Caco-2 (cell line): ENCODE results near the gene GUCY2C. TPM values are rescaled to one million over a fixed set of nuclear protein-coding genes. Genes with fewer than 3 reads are reported as not detected.

ENCODE experiments used
- BruUV-seq: library from RNA; stranded (reverse); fragments of 400-500 nt; replicated peaks from 2 replicates; lab custom pipeline; 2021; lab: Mats Ljungman, UMichigan
- CTCF ChIA-PET: fragments of 300-600 bp; sonication (Branson Sonifier 250); formaldehyde crosslinking; loops from one replicate; lab custom pipeline; 2022; ENCODE audit warnings: antibody characterized with exemption; lab: Charles Lee
- POLR2A ChIA-PET: fragments of 300-600 bp; sonication (Branson Sonifier 250); formaldehyde crosslinking; loops from one replicate; lab custom pipeline; 2022; ENCODE audit warnings: antibody characterized with exemption; lab: Charles Lee
- DNase-seq, 2 experiments: peaks; one replicate each; pipeline versions ENCODE4 v3.0.0 to v3.0.0-alpha.2; 2020 to 2022
- H3K27me3 ChIP-seq: replicated peaks from 2 replicates; pipeline ENCODE4 v1.6.0; 2011; ENCODE audit warnings: low read length; ENCODE audit not compliant: control insufficient read depth, insufficient read depth
- H3K36me3 ChIP-seq: 2 replicates; pipeline ENCODE4 v1.5.1; 2011; ENCODE audit warnings: low read length; ENCODE audit not compliant: control insufficient read depth, insufficient read depth
- H3K4me1 ChIP-seq: fragments of 250-450 bp; sonication (Bioruptor Pico); 2 replicates; pipeline ENCODE4 v1.5.1; 2020; ENCODE audit warnings: mild to moderate bottlenecking
- H3K4me3 ChIP-seq: 2 replicates; pipeline ENCODE4 v1.5.1; 2011; ENCODE audit warnings: low read depth, mild to moderate bottlenecking, control low read depth, low read length
- H3K9me3 ChIP-seq: fragments of 250-450 bp; sonication (Bioruptor Pico); 2 replicates; pipeline ENCODE4 v1.5.1; 2020; ENCODE audit warnings: mild to moderate bottlenecking, moderate library complexity
- H3K27ac Mint-ChIP-seq: one replicate; pipeline ENCODE4 v1.8.0; 2022; ENCODE audit warnings: mixed read lengths; ENCODE audit not compliant: unreplicated experiment
- H3K27me3 Mint-ChIP-seq: one replicate; pipeline ENCODE4 v1.8.0; 2022; ENCODE audit warnings: mixed read lengths; ENCODE audit not compliant: insufficient read depth, unreplicated experiment
- H3K36me3 Mint-ChIP-seq: one replicate; pipeline ENCODE4 v1.8.0; 2022; ENCODE audit warnings: mild to moderate bottlenecking, mixed read lengths; ENCODE audit not compliant: insufficient read depth, unreplicated experiment
- H3K4me1 Mint-ChIP-seq: one replicate; pipeline ENCODE4 v1.8.0; 2022; ENCODE audit warnings: low read depth, mixed read lengths; ENCODE audit not compliant: unreplicated experiment
- H3K4me3 Mint-ChIP-seq: one replicate; pipeline ENCODE4 v1.8.0; 2022; ENCODE audit warnings: mild to moderate bottlenecking, moderate library complexity, mixed read lengths; ENCODE audit not compliant: unreplicated experiment
- H3K9me3 Mint-ChIP-seq: one replicate; pipeline ENCODE4 v1.8.0; 2022; ENCODE audit warnings: mixed read lengths; ENCODE audit not compliant: unreplicated experiment
- CTCF ChIP-seq, 2 experiments: fragments of 200-600 bp in 1 of 2; IDR thresholded peaks; 1 replicate in 1 of 2; 2 replicates in 1 of 2; pipeline versions ENCODE4 v1.5.1 to v1.8.0; 2011 to 2022; ENCODE audit warnings: antibody characterized with exemption in 1 of 2, control low read depth in 1 of 2, inconsistent platforms in 1 of 2, low read depth in 1 of 2, low read length in 1 of 2, mild to moderate bottlenecking in 1 of 2, moderate library complexity in 1 of 2; ENCODE audit not compliant: insufficient read depth in 1 of 2, severe bottlenecking in 1 of 2, unreplicated experiment in 1 of 2
- intact Hi-C: fragments of 100-400 bp; cut with micrococcal nuclease; formaldehyde crosslinking; loops from one replicate; pipeline ENCODE4 v1.10.0; 2022; ENCODE audit not compliant: unreplicated experiment
- total RNA-seq: library from RNA; stranded (reverse); gene quantifications from 2 replicates; pipeline ENCODE4 v1.2.3, GENCODE V29; 2022

The GUCY2C gene
- total RNA-seq, 1 experiment from 2014 or later = 2.4 TPM

- Histone ChIP-seq H3K36me3 (no peaks in the 10 kb centered on the region), H3K4me1 (no peaks in the 10 kb centered on the region), H3K4me3 (no peak overlapping the region), H3K27me3 (no peaks in the 10 kb centered on the region), H3K9me3 (no peaks in the 10 kb centered on the region)
- no TSS peak for BruUV-seq
- no peaks in the 10 kb centered on the region for H3K27me3 Mint-ChIP-seq
- no peak overlapping the region for H3K27ac Mint-ChIP-seq
- ChIA-PET POLR2A (no interaction called here), CTCF (no interaction called here)
- H3K36me3 Mint-ChIP-seq = no peaks in the 10 kb centered on the region
- intact Hi-C loops = no loop called here
- H3K4me1 Mint-ChIP-seq = no peaks in the 10 kb centered on the region
- no peak for DNase-seq
- no peak for TF ChIP-seq CTCF (IDR thresholded peaks at IDR 0.05; ENCODE audit: insufficient read depth in 1 of 2, low read depth in 1 of 2, low read length in 1 of 2, severe bottlenecking in 1 of 2, unreplicated experiment in 1 of 2)
- no peak overlapping the region for H3K4me3 Mint-ChIP-seq
- H3K9me3 Mint-ChIP-seq = no peaks in the 10 kb centered on the region
Measured at GRCh38 chr12:14591719-14592118, 104.7 kb downstream of the GUCY2C start.

GRCh38 chr12:14589169-14590004 lies 107.0 kb downstream of the GUCY2C start:
- no peaks in the 10 kb centered on the region for H3K9me3 ChIP-seq
- ChIA-PET CTCF (interaction anchor here (0.6 kb wide), 1 partner anchor 40 kb away, joined by 3 read pairs; no protein-coding TSS in a partner anchor), POLR2A (no interaction called here)
- Mint-ChIP-seq H3K27me3 (no peaks in the 10 kb centered on the region), H3K4me3 (no peak overlapping the region), H3K9me3 (no peaks in the 10 kb centered on the region), H3K4me1 (no peaks in the 10 kb centered on the region), H3K27ac (no peak overlapping the region), H3K36me3 (no peaks in the 10 kb centered on the region)
- no peak overlapping the region for H3K4me3 ChIP-seq
- DNase-seq = no peak
- no TSS peak for BruUV-seq
- intact Hi-C loops = no loop called here
- H3K36me3 ChIP-seq = no peaks in the 10 kb centered on the region
- TF ChIP-seq CTCF (IDR thresholded peaks at IDR 0.05; ENCODE audit: insufficient read depth in 1 of 2, low read depth in 1 of 2, low read length in 1 of 2, severe bottlenecking in 1 of 2, unreplicated experiment in 1 of 2) = no peak
- no peaks in the 10 kb centered on the region for H3K4me1 ChIP-seq
- H3K27me3 ChIP-seq = no peaks in the 10 kb centered on the region

- DNase-seq = no peak
- no peak overlapping the region for H3K4me3 ChIP-seq
- Mint-ChIP-seq H3K9me3 (no peaks in the 10 kb centered on the region), H3K27me3 (no peaks in the 10 kb centered on the region), H3K4me3 (no peak overlapping the region), H3K27ac (no peak overlapping the region), H3K4me1 (no peaks in the 10 kb centered on the region), H3K36me3 (no peaks in the 10 kb centered on the region)
- no peak for TF ChIP-seq CTCF (IDR thresholded peaks at IDR 0.05; ENCODE audit: insufficient read depth in 1 of 2, low read depth in 1 of 2, low read length in 1 of 2, severe bottlenecking in 1 of 2, unreplicated experiment in 1 of 2)
- intact Hi-C loops = no loop called here
- BruUV-seq = no TSS peak
- H3K27me3 ChIP-seq = no peaks in the 10 kb centered on the region
- H3K4me1 ChIP-seq = no peaks in the 10 kb centered on the region
- POLR2A ChIA-PET = no interaction called here
- no peaks in the 10 kb centered on the region for H3K36me3 ChIP-seq
- CTCF ChIA-PET = no interaction called here
- no peaks in the 10 kb centered on the region for H3K9me3 ChIP-seq
Measured at GRCh38 chr12:14588571-14588970, 107.8 kb downstream of the GUCY2C start.
